Smooth muscle cell of the brain vasculature (primary cell): ENCODE measurements around the gene MTOR.
"Not testable (repeated sequence)": the region's sequence is repeated elsewhere in the genome, so short reads cannot be mapped to it uniquely, and the experiment has no call there.

Source experiments
- DNase-seq: peaks from one replicate; pipeline ENCODE4 v3.0.0-alpha.2; 2012; ENCODE audit warnings: low read depth, low spot score

The MTOR gene

GRCh38 chr1:11109047-11109760 lies 153.1 kb downstream of the MTOR start:
- no peak for DNase-seq

GRCh38 chr1:11107599-11107998 lies 154.8 kb downstream of the MTOR start:
- DNase-seq: no peak

GRCh38 chr1:11105586-11105985 lies 156.8 kb downstream of the MTOR start:
- DNase-seq: no peak

- DNase-seq: no peak
Measured at GRCh38 chr1:11101347-11101746, 161.0 kb downstream of the MTOR start.

GRCh38 chr1:11100806-11101205 lies 161.5 kb downstream of the MTOR start:
- not testable (repeated sequence) for DNase-seq

DNA sequence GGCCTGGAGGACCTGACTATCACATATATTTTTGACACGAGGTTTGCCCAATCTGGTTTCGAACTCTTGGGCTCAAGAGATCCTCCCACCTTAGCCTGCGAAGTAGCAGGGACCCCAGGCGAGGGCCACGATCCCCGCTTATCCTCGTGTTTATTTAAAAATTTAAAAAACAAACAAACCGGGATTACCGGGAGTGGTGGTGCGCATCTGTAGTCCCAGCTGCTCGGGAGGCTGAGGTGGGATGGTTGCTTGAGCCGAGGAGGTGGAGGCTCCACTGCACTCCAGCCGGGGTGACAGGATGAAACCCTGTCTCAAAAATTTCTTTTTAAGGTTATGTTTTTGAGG lies 162.2 kb downstream of the MTOR start:
- no peak for DNase-seq

- DNase-seq: peak; percentile 63
Measured at GRCh38 chr1:11099310-11100148, 162.8 kb downstream of the MTOR start, which contains the start of gene EXOSC10. TSS of gene EXOSC10 (minus strand) at chr1:11099869. CDS start at chr1:11099831, 38 bp downstream.

GRCh38 chr1:11098931-11099309 lies 163.4 kb downstream of the MTOR start:
- DNase-seq: no peak

DNA sequence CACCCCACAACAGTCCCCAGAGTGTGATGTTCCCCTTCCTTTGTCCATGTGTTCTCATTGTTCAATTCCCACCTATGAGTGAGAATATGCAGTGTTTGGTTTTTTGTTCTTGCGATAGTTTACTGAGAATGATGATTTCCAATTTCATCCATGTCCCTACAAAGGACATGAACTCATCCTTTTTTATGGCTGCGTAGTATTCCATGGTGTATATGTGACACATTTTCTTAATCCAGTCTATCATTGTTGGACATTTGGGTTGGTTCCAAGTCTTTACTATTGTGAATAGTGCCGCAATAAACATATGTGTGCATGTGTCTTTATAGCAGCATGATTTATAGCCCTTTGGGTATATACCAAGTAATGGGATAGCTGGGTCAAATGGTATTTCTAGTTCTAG lies 178.6 kb downstream of the MTOR start:
- DNase-seq: not testable (repeated sequence)

GRCh38 chr1:11080931-11081330 lies 181.4 kb downstream of the MTOR start:
- no peak for DNase-seq

DNA sequence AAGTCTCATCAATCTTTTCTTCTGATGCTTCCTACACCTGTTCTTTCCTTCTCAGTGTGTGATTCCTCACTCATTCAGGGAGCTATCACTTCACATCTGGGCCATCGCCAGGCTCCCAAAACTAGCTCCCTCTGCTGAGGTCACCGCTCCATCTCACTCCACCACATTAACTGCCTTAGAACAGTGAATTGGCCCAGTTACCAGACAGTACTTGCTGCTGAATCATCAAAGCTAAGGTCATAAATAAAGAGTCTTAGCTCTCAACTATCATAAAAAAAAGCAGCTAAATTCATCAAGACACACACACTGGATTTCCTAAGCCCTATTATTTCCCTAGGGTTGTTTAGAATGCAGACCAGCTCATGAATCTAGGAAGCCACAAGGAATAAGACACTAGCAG lies 183.7 kb downstream of the MTOR start:
- DNase-seq: no peak

DNA sequence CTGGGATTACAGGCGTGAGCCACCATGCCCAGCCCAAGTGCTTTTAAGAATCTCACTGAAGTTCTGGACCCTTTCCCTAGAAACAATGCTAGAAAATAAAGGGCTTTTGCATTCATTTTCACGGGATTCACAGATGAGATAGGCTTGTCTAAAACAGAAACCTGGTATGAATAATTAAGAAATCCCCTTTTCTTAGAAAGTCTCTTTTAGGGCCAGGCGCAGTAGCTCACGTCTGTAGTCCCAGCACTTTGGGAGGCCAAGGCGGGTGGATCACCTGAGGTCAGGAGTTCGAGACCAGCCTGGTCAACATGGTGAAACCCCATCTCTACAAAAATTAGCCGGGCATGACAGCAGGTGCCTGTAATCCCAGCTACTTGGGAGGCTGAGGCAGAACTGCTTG lies 189.0 kb downstream of the MTOR start:
- DNase-seq: not testable (repeated sequence)

GRCh38 chr1:11072216-11072917 lies 190.0 kb downstream of the MTOR start:
- DNase-seq: no peak

GRCh38 chr1:11071463-11072215 lies 190.7 kb downstream of the MTOR start:
- no peak for DNase-seq

- no peak for DNase-seq
Measured at GRCh38 chr1:11070876-11071275, 191.5 kb downstream of the MTOR start.

- no peak for DNase-seq
Measured at GRCh38 chr1:11068600-11069473, 193.5 kb downstream of the MTOR start.

- no peak for DNase-seq
Measured at GRCh38 chr1:11067716-11068599, 194.4 kb downstream of the MTOR start.

- DNase-seq: no peak
Measured at GRCh38 chr1:11065796-11066195, 196.6 kb downstream of the MTOR start.

- no peak for DNase-seq
Measured at GRCh38 chr1:11064942-11065341, 197.4 kb downstream of the MTOR start.
